Measurements from ENCODE around the gene SLC22A14. TPM values are rescaled to one million over a fixed set of nuclear protein-coding genes. Genes with fewer than 3 reads are reported as not detected.

Gene SLC22A14
- total RNA-seq, 4 donors from 2014 or later, result 0.28 TPM; not detected in 3

DNA sequence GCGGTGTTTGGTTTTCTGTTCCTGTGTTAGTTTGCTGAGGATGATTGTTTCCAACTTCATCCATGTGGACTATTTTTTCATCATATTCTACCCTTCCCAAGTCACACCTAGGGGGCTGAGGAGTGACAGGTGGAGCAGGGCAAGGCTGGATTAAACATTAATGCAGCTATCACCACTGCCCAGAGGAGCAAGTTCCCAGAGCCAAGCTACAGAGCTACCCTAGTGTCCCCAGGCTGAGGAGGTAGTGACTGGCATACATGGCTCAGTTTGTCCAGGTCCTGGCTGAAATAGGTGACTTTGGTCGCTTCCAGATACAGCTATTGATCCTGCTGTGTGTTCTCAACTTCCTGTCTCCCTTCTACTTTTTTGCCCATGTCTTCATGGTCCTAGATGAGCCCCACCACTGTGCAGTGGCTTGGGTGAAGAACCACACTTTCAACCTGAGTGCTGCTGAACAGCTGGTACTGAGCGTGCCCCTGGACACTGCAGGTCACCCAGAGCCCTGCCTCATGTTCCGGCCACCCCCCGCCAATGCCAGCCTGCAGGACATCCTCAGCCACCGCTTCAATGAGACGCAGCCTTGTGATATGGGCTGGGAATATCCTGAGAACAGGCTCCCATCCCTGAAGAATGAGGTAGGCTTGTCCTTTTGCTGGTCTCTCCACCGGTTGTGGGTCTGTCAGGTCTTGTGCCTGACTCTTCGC is 16.3 kb upstream of the SLC22A14 start, which contains the start of gene SLC22A13:
Gene SLC22A13, plus strand, starts transcription at position 209 of the 704 bp plus-strand sequence. Its CDS starts 49 bp downstream, at position 258.
- DNase-seq, result no peak

DNA sequence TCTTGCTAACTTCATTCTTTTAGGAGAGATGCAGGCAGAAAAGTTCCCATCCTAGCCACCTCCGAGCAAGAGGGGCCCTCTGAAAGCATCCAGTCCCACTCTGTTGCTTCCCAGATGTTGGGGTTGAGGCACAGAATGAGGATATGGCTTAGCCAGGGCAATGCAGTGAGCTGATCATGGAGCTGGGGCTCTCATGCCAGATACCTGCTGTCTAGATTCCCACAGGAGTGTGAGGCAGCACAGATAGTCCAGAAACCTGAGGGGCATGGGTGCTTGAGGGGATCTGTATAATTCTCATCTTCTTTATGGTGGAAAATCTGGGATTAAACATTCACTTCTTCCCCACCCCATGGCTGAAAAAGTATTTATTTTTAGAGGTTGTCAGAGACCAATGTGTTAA is 15.3 kb upstream of the SLC22A14 start:
- H3K36me3 ChIP-seq, result no peaks in the 10 kb centered on the region

More for the DNA sequence above, 16.3 kb upstream of the SLC22A14 start, which contains the start of gene SLC22A13:
- no peak for TF ChIP-seq POLR2A (IDR thresholded peaks at IDR 0.05)
- TF ChIP-seq, protein P1, sequence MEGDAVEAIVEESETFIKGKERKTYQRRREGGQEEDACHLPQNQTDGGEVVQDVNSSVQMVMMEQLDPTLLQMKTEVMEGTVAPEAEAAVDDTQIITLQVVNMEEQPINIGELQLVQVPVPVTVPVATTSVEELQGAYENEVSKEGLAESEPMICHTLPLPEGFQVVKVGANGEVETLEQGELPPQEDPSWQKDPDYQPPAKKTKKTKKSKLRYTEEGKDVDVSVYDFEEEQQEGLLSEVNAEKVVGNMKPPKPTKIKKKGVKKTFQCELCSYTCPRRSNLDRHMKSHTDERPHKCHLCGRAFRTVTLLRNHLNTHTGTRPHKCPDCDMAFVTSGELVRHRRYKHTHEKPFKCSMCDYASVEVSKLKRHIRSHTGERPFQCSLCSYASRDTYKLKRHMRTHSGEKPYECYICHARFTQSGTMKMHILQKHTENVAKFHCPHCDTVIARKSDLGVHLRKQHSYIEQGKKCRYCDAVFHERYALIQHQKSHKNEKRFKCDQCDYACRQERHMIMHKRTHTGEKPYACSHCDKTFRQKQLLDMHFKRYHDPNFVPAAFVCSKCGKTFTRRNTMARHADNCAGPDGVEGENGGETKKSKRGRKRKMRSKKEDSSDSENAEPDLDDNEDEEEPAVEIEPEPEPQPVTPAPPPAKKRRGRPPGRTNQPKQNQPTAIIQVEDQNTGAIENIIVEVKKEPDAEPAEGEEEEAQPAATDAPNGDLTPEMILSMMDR (IDR thresholded peaks at IDR 0.05), result no peak
- Histone ChIP-seq H3K27me3 (no peaks in the 10 kb centered on the region), H3K27ac (no peak within 1 kb of the TSS), H3K4me1 (no peaks in the 10 kb centered on the region), H3K36me3 (no peaks in the 10 kb centered on the region), H3K9me3 (no peaks in the 10 kb centered on the region), H3K4me3 (no peak within 1 kb of the TSS)
- intact Hi-C loops (cut with DNase I; ENCODE audit: low total_unique reads), result no loop called here

DNA sequence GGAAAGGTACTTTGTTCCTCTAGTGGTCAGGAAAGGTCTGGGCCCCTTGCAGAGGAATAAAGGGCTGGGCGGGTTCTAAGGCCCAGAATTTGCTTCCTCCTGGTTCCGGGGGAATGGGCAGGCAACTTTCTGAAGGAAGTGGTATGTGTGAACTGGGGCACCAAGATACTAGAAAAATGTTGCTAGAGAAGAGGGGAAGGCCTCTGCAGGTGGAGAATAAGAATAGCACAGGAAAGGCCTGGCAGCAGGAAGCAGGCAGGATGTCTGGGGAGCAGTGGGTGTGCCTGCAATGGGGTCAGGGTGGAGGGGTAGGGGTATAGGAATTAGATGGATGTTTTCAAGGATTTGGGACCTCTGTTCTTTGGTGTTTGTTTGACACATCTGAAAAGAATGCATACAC is 14.4 kb upstream of the SLC22A14 start:
- intact Hi-C loops (cut with DNase I; ENCODE audit: low total_unique reads), result no loop called here
- Histone ChIP-seq H3K4me3 (no peak overlapping the region), H3K9me3 (no peaks in the 10 kb centered on the region), H3K27me3 (no peaks in the 10 kb centered on the region), H3K4me1 (no peaks in the 10 kb centered on the region), H3K27ac (no peak overlapping the region), H3K36me3 (no peaks in the 10 kb centered on the region)
- DNase-seq, result no peak
- TF ChIP-seq, protein P1 (IDR thresholded peaks at IDR 0.05), result no peak
- TF ChIP-seq POLR2A (IDR thresholded peaks at IDR 0.05), result no peak

More for the DNA sequence above, 15.3 kb upstream of the SLC22A14 start:
- DNase-seq, result no peak
- TF ChIP-seq, protein P1 (IDR thresholded peaks at IDR 0.05), result no peak
- TF ChIP-seq POLR2A (IDR thresholded peaks at IDR 0.05), result no peak
- no peaks in the 10 kb centered on the region for H3K27me3 ChIP-seq
- intact Hi-C loops (cut with DNase I; ENCODE audit: low total_unique reads), result no loop called here
- H3K4me1 ChIP-seq, result no peaks in the 10 kb centered on the region
- no peaks in the 10 kb centered on the region for H3K9me3 ChIP-seq
- no peak overlapping the region for H3K4me3 ChIP-seq
- H3K27ac ChIP-seq, result no peak overlapping the region

DNA sequence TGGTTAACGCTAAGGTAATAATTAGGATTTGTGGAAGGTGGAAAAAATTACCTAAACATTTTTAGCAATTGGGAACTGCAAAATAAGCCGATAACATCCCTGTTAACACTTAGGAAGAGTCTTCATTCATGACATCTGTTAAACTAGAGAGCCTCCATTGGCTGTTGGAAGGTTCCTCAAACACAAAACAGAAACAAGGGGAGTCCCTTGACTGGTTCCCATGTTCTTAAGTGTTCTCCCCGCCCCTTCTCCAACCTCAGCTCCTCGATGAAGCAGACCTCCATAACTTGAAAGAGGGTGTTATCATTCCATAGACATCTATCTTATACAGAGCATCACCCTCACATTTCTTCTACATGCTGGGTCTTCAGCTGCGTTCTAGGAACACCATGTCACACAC is 14.0 kb upstream of the SLC22A14 start:
- H3K4me1 ChIP-seq, result no peaks in the 10 kb centered on the region
- no peak for DNase-seq
- H3K4me3 ChIP-seq, result no peak overlapping the region
- no peak for TF ChIP-seq POLR2A (IDR thresholded peaks at IDR 0.05)
- TF ChIP-seq, protein P1 (IDR thresholded peaks at IDR 0.05), result no peak
- no peaks in the 10 kb centered on the region for H3K9me3 ChIP-seq
- H3K27me3 ChIP-seq, result no peaks in the 10 kb centered on the region
- H3K36me3 ChIP-seq, result no peaks in the 10 kb centered on the region
- intact Hi-C loops (cut with DNase I; ENCODE audit: low total_unique reads), result no loop called here
- H3K27ac ChIP-seq, result no peak overlapping the region

DNA sequence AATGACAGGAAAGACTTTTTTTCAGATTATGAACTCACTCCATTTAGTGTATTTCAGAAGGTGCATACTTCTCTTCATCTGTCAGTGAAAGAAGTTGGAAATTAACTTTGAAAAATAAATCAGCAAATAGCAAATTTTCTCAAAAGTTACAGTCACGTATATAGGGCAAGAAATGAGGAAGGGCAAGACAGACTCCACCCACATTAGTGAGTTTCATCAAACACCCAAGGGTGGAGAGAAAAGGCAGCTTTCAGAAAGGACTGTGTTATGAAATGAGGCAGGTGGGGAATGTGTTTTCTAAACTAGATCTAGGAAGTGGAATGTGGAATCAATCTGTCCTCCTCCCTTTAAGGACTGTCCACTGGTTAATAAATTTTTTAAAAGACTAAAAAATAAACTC is 13.6 kb upstream of the SLC22A14 start:
- no peaks in the 10 kb centered on the region for H3K27me3 ChIP-seq
- TF ChIP-seq POLR2A (IDR thresholded peaks at IDR 0.05), result no peak
- no peak overlapping the region for H3K27ac ChIP-seq
- intact Hi-C loops (cut with DNase I; ENCODE audit: low total_unique reads), result no loop called here
- no peak overlapping the region for H3K4me3 ChIP-seq
- DNase-seq, result no peak
- H3K4me1 ChIP-seq, result no peaks in the 10 kb centered on the region
- H3K36me3 ChIP-seq, result no peaks in the 10 kb centered on the region
- no peaks in the 10 kb centered on the region for H3K9me3 ChIP-seq
